Hematopoietic multipotent progenitor cell treated with erythropoietin and hydrocortisone succinate and interleukin-3 and kit ligand, for 8 days (in vitro differentiated cells): Measurements from ENCODE around the gene S100A14.
A peak's percentile ranks its signal among the peaks of the same experiment; 100 is the strongest.
"Not testable (repeated sequence)": the region's sequence is repeated elsewhere in the genome, so short reads cannot be mapped to it uniquely, and the experiment has no call there.

Experiments used
- DNase-seq: peaks from one replicate; pipeline ENCODE4 v3.0.0-alpha.2; 2015

S100A14 gene

GRCh38 chr1:153614189-153614900, 1.8 kb downstream of the S100A14 start:
- no peak for DNase-seq

- DNase-seq, result no peak
Observed at GRCh38 chr1:153613406-153613805, 2.7 kb downstream of the S100A14 start.

- DNase-seq, result peak; percentile 66
Observed at GRCh38 chr1:153612755-153613331, 3.3 kb downstream of the S100A14 start, which contains the start of gene S100A16. Gene S100A16 (minus strand): TSS chr1:153613137. CDS start chr1:153608151, 4,986 bp downstream.

GRCh38 chr1:153612111-153612754, 3.9 kb downstream of the S100A14 start:
- DNase-seq, result no peak

DNA sequence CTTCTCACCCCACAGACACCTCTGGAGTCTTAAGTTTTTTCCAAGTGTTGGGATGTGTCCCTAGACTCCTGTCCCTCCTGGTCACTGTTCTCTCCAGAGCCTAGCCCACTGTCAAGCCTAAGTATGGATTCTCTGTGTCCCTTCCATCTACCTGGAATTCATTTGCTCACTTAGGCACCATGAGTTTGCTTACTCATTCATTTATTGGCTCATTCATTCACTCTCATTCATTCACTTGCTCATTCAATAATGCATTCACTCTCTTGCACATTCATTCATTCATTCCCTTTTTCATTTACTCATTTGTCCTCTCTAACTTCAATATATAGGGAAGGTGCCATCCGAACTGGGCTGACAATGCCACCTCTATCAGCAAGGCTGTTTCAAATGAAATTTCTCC, 4.8 kb downstream of the S100A14 start:
- no peak for DNase-seq

- DNase-seq, result no peak
Observed at GRCh38 chr1:153610811-153611301, 5.3 kb downstream of the S100A14 start.

GRCh38 chr1:153610334-153610733, 5.8 kb downstream of the S100A14 start:
- DNase-seq, result no peak

GRCh38 chr1:153609585-153609907, 6.6 kb downstream of the S100A14 start:
- no peak for DNase-seq

- no peak for DNase-seq
Observed at GRCh38 chr1:153608742-153609584, 7.2 kb downstream of the S100A14 start.

DNA sequence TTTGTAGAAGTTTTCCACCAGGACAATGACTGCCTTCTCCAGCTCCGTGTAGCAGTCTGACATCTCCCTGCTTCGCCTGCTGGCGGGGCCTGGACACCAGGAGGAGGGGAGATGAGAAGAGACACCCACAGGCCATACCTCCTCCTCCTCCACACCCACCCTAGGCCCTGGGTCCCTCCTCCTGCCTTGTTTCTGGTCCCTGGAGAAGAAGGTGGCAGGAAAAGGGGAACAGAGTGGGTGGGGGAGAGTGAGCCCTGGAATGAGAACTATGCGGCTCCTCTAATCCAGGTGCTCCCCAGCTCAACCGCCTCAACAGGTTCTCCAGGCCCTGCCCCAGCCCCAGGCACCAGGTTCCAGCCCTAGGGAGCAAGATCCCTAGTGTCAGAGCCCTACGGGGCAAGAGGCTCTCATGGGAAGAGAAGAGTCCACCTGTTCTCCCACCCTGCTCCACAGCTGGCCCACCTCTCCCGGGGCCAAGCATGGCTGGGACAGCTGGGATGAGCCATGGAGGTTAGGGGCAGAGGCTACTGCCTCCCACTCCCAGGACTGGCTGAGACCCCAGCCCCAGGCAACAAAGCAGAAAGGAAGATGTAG, 7.9 kb downstream of the S100A14 start:
- DNase-seq, result no peak

- no peak for DNase-seq
Observed at GRCh38 chr1:153607381-153607780, 8.7 kb downstream of the S100A14 start.

- DNase-seq, result no peak
Observed at GRCh38 chr1:153606194-153606593, 9.9 kb downstream of the S100A14 start.

DNA sequence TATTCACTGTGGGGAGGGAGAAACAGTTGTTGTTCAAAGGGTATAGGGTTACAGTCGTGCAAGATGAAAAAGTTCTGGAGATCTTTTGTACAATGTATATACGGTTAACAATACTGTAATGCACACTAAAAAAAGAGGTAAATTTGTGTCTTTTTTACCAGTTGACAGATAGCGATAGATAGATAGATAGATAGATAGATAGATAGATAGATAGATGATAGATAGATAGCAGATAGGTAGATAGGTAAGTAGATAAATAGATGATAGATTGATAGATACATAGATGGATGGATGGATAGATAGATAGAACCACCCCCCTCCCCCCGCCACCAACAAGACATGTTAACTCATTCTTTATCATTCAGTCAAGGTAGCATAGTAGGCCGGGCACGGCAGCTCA, 13.4 kb downstream of the S100A14 start:
- DNase-seq, result no peak

GRCh38 chr1:153599847-153600246, 16.3 kb downstream of the S100A14 start:
- no peak for DNase-seq

GRCh38 chr1:153598309-153599172, 17.6 kb downstream of the S100A14 start:
- DNase-seq, result peak; percentile 16

DNA sequence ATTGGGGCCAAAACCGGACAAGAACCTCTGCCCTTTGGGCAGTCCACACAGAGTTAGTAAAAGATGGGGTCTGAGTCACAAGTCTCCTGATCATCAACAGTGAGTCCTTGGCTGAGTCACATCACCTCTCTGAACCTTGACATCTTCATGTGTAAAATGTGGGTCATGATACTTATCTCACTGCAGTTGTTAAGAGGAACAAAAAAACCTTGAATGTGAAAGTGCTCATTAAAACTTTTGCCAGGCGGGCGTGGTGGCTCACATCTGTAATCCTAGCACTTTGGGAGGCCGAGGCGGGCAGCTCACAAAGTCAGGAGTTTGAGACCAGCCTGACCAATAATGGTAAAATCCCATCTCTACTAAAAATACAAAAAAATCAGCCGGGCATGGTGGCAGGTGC, 18.9 kb downstream of the S100A14 start:
- DNase-seq, result peak; percentile 42

- no peak for DNase-seq
Observed at GRCh38 chr1:153592748-153593147, 23.4 kb downstream of the S100A14 start.

DNA sequence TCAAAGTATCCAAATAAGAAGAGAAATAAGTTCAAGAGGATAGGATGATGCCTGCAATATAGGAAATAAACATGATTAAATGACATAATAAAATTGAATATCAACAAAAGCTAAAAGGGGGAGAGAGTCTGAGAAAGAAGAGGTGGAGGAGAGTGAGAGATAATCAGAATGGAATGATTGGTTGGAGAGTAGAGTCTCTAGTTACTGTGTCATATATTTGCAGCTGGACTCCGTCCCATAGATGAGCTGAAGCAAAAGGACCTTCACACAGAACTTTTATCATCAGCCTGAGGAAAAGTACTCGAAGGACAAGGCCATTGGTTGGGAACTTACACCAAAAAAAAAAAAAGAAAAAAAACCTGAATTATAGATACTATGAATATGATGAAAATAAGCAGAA, 27.6 kb downstream of the S100A14 start:
- DNase-seq, result no peak

GRCh38 chr1:153588033-153588432, 28.1 kb downstream of the S100A14 start:
- not testable (repeated sequence) for DNase-seq

DNA sequence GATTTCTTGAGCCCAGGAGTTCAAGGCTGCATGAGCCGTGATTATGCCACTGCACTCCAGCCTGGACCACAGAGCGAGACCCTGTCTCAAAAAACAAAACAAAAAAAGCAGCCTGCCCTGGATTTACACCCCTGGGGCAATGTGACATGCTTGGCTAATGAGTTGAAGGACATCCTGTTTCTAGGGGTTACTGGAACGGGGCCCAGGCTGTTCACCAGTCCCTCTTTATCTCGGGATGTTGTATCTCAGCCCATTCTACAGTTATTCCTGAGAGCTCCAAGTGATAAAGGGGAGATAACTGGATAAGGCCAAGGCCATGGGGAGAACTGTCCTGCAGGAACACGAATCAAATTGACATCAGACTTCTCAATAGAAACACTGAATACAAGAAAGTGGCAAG, 28.8 kb downstream of the S100A14 start:
- no peak for DNase-seq

DNA sequence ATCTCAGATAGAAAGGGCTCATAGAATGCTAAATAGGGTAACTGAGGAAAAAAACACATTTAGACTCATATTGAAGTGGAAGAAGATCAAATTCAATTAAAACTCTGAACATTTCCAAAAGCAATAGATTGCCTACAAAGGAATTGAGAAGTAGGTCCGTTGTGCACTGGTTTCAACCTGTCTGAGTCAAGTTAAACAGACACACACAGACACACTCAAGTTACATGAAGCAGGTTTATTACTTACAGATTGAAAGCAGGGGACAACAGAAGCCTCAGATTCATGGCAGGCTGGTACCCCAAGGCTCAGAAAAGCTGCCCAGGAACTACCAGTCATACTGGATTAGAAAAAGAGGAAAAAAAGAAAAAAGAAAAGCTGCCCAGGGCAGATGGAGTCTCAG, 29.8 kb downstream of the S100A14 start:
- DNase-seq, result no peak

DNA sequence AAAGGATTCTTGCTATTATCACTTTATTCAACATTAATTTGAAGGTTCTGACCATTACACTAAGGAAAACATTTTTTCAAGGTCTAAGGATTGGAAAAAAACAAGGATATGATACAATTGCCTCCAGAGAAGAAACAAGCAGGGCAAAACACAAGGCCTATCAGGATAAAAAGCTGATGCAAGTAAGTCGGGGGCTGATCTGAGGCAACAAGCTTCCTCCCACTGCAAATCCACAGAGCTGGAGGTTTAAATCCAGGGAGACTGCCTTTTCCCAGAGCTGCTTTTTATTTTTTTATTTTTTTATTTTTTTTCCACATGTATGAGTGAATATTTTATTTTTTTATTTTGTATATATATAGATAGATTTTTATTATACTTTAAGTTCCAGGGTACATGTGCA, 31.1 kb downstream of the S100A14 start:
- no peak for DNase-seq
